GM18526 (cell line): ENCODE results near the gene AFAP1.

Experiments used
- POLR2A ChIP-seq: IDR thresholded peaks from 3 replicates; pipeline ENCODE4 v1.6.1; 2011; ENCODE audit not compliant: insufficient read length; ENCODE audit errors: extremely low read depth

AFAP1 gene

DNA sequence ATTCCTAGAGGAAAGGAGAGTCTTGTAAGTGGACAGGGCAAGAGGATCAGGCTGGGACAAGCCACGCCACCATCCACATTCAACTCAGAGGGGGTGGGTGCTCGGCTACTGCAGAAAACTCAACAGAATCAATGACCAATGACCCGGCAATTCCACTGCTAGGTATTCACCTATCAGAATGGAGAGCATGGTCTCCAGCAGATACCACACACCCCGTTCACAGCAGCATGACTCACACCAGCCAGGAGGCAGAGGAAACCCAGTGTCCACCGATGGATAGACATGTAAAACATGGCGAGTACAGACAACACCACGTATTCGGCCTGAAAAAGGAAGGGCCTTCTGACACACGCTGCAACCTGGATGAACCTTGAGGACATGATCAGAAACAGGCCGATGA lies 175.9 kb downstream of the AFAP1 start:
- no peak for TF ChIP-seq POLR2A

DNA sequence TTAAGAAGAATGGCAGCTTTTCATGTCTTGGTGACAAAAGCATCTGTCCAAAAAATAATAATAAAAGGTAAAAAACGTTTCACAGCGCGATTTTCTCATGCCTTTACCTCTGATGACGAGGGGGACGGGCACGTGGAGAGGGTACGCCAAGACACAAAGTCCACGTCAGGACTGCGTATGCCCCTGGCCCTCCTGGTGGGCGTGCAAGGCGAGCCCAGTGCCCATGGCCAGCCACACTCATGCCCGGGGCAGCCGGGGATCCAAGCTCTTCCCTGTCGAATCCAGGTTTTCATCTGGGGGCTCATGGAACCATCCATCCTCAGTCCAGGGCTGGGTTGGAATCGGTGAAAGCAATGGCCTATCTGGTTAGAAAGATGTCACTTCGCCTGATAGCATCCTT lies 176.6 kb downstream of the AFAP1 start:
- no peak for TF ChIP-seq POLR2A

DNA sequence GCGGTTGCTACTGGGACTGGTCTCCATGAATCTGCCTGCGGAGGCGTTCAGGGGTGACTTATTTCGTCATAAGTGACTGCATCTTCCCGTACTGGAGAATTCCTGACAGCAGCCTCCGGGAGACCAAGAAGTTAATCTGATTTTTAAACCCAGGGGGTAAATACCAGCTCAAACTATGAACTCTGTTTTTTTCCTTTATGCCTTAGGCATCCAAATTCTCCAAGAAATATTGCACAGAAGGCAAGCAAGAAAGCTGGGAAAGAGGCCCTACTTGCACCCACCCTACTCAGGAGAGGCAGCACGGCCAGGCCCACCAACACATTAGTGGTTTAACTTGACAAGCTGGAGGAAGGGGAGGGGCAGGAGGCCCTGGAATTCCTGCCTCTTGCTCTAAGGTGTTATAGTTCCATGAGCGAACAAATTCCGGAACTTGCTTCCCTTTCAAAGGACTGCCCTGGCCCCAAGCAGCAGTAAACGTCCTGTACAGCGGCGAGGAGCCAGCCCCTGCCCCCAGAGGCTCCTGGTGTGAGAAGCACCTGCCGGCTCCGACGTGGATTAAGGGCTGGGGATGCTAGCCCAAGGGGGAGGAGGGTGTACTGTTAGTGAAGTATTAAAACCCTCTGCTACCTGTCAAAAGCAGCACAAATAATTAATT lies 177.2 kb downstream of the AFAP1 start:
- no peak for TF ChIP-seq POLR2A

DNA sequence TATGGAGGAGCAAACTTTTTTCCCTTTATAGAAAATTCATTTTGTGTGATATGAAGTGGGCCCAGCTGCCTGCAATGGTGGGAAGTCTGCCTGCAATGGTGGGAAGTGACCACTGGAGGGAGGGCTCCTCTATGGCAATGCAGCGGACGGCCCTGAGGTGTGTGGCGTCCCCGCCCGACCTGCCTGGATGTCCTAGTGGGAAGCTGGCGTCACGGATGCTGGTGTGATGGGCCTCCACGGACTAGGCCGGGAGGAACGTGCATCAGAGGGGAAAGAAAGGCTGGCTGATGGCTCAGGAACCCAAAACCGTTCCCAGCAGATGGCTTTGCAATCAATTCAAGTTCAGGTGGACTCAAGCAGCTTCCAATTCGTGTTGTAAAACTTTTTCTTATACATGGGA lies 177.9 kb downstream of the AFAP1 start:
- no peak for TF ChIP-seq POLR2A

DNA sequence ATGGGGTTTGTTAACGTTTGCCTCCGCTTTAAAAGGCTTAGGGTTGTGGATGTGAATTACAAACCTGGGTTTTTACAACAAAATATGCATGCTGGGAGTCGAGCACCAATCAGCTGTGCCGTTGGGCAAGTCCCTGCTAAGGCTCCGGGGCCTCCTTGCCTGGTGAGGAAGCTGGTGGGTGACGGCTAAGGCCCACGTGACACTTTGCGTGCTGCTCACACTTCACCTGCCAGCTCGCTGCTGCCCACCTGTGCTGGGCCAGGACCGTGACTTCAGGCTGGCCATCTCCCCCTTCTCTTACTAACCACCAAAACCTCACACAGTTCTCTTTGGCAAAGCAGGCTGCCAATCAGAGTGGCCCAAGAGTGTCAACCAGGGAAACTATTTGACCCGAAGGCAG lies 178.3 kb downstream of the AFAP1 start:
- TF ChIP-seq POLR2A = no peak

DNA sequence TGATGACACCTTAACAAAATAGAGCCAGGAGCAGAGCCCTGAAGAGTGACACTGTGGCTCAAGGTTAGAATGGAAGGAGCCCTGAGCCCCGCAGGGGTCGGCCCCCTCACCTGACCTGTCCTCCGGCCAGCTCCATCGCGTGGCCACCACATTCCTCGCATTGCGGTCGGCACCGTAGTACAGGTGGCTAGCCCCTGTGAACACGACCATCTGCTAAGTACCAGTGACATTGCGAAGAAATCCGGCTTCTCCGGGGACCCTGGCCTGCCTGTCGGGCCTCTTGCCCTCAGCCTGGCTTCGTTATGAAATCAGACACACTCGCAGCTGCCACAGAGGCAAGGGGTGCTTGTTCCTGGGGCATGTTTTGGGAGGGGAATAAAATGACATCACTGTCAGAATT lies 179.0 kb downstream of the AFAP1 start:
- no peak for TF ChIP-seq POLR2A

DNA sequence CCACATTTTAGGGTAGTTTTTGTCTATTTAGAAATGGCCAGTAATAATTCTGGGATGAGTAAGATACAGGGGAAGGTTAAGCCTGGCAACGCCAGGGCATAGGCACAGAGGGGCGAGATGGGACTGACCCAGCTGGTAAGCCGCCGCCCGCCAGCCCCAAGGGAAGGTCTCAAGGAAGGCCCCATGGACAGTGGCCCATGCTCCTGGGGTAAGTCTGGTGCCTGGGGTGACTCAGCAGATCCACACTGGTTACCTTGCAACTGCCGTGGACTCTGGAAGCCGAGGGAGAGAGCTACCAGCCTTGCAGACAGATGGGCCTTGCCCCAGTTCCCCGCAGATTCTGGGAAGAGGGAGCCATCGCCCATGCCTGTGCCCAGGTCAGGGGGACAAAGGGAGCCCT lies 179.4 kb downstream of the AFAP1 start:
- TF ChIP-seq POLR2A = no peak

DNA sequence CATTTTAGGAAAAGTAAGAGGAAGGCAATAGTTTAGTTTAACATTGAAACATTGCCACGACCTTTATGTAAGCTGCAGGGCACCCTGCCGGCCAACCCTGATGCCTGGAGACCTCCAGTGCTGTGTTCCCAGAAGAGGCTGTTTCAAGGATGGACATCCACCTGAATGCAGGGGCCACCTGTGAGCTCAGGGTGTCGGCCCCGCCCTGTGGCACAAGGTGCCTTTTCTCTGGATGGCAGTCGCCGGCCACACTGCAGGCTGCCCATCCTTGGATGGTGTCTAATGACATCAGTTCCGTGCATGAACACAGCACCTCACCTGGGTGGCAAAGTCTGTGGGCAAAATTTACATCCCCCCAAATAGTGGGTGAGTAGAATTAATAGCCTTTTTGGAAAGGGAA lies 180.0 kb downstream of the AFAP1 start:
- TF ChIP-seq POLR2A = no peak

DNA sequence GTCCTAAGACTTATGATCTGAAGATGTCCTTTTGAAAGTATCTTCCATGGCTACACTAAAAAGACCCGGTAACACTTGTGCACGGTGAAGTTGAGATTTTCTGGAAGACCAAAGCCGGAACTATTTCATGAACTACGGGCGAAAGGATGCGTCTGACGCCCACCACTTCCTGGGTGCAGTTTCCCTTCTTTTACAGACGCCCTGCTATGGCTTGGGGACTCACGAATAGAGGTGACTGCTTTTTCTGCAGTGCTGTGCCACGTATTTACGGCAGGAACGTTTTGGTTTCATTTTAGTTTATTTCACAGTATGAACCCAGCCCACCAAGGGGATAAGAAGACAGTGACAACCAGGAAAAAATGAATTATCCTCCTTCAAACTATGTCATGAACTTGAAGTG lies 180.4 kb downstream of the AFAP1 start:
- TF ChIP-seq POLR2A = no peak

DNA sequence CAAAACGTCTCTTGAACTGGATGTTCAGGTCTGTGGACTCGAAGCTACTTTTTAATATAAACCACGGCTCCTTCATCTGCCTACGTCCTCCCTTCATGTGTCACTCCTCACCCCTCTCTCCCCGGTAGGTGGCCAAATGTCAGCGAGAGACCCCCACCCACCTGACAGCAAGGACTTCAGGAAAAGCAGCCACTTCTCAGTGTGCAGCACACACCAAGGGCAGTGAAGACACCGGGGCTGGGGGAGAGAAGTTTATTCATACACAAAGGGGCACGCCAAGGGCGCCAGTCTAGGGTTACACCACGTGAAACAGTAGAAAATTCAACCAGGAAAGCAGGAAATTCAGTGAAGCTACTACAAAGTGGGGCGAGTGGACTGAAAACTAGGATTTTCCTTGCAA lies 181.2 kb downstream of the AFAP1 start:
- TF ChIP-seq POLR2A = no peak

DNA sequence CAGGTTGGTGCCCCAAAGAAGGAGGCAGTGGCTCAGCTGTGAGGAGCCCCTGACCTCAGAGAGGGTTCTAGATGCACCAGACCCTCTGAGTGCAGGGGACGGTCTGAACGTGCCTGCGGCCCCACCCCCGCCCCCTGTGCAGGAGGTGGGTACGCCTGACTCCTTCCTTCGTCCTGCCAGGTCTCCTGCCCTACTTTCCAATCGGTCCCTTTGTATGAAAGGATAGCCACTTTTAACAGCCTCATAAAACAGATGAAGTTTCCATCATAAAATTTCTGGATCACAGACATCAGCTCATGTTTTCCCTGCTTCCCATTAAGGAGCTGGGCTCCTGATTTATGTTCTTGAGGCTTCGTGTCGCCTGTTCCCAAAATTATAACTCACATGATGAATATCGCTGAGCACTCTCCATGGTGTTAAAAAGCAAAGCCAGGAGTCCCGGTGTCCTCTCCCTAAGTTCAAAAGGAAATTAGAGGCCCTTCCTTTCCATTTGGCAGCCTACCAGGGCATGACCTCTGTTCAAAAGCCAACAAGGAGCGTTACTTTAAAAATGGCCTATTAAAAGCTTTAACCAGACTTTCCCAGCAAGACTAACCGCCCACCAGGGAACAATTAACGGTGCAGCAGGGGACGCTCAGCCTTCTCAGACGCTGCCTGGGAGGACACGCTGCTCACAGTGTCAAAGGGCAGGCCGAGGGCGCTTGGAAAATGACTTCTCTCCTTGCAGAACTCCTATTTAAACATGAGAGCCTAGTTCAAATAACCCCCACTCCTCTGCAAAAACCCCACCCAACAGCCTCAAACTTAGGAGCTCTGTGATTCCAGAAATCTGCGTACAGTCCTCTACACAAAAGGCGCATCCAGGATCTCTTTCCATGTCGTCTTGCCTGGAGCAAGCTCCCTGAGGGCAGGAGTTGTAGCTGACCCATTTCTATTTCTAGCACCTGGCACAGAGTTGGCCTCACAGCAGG lies 181.9 kb downstream of the AFAP1 start:
- TF ChIP-seq POLR2A = no peak

DNA sequence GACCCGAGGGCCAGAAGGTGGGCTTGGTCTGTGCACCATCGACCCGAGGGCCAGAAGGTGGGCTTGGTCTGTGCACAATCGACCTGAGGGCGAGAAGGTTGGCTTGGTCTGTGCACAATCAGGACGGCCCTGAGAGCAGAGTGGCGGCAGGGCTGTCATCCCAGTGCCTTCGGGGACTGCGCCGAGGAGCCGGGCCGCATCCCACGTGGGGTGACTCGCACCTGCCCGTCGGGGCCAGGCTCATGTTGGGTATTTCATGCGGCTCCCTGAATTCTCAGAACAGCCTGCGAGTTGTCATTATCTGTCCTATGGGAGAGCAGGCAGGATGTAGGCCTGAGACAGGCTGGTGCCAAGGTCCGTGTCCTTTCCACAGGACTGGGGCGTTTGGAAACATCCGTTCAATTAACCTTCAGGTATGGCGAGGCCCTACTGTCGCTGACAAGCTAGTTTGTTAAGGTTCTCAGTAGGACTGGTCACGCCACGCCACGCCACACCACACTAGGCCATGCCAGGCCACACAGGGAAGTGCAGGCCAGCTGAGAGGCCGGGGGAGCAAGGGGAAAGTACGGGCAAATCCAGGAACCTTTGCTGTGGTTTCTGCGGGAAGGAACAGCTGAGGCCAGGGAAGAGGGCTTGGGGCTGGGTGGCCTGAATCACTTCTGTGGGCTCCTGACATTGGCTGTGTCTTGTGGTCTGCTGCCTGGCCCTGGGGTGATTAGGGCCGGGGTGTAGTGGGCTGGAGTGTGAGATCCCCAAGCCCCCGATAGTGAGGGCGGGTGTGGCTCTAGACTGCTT lies 182.9 kb downstream of the AFAP1 start:
- TF ChIP-seq POLR2A = no peak

DNA sequence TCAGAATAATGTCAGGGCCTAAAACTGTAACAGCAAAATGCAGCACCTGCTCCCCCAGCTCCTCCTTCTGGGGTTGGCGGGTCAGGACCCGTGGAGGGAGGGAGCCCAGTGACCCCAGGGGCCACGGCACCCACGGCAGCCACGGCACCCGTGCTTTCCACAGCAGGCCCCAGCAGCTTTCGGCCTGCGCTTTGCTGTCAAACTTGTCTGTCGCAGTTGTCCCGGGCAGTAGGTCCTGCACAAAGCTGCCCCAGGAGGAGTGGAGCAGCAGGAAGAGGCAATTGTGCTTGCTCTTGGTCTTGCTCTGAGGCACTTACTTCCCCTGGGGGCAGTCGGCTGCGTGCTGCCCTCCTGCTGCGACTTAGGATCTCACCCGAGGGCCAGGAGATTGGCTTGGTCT lies 183.6 kb downstream of the AFAP1 start:
- TF ChIP-seq POLR2A = no peak

DNA sequence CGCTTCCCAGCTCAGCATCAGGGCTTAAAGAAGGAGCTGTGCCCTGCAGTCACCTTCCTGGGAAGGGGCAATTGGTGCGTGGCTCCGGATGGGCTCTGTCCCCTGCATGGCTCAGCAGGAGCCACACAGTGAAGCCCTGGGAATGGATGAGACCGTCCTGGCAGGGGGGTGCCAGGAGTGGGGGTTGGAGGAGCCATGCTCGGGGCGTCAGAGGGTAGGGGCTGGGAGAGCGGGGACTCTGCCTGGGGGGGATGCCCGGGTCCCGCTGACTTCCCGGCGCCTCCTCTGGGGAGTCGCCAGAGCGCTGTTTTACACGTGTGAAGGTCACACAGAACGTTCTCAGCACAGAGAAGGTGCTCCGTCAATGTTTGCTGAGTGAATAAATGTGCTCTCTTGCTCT lies 184.1 kb downstream of the AFAP1 start:
- TF ChIP-seq POLR2A = no peak

DNA sequence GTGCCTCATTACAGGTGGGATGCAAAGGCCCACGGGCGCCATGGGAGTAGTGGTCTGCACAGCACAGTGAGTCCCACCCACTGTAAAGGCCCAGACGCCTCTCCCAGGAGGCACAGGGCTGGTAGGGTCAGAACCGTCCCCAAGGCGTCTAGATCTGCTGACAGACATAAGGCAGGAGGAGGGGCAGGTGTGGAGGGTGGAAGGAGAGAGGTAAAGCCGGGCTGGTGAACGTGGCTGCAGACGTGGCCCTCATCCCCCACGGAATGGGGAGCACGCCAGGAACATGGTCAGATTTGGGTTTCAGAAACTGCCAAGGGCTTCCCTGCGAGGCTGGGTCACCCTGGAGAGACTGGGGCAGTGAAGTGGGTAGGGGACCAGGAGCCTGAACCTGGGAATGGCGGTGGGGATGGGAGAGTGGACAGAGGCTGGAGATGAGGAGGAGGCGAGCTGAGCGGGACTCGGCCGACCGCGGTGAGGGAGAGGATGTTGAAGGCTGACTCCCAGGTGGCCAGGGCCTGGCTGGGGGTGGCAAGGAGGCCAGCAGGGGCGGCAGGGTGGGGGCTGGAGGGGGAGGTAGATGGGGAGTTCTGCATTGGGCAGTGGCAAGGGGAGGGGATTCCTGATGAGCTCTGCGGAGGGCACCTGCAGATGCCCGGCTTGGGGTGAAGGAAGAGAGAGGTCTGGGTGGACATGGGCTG lies 184.9 kb downstream of the AFAP1 start:
- TF ChIP-seq POLR2A = no peak
